IPS-NIHi11 (cell line): ENCODE data around the gene GRIN2A.

Experiments
- DNase-seq: peaks from one replicate; pipeline ENCODE4 v3.0.0; 2012; ENCODE audit warnings: mixed read lengths, low spot score

GRIN2A gene

GRCh38 chr16:10130538-10130937, 51.7 kb downstream of the GRIN2A start:
- DNase-seq, result no peak

GRCh38 chr16:10128397-10129258, 53.6 kb downstream of the GRIN2A start:
- no peak for DNase-seq

- DNase-seq, result no peak
Measured at GRCh38 chr16:10126686-10127085, 55.5 kb downstream of the GRIN2A start.

GRCh38 chr16:10123141-10123540, 59.1 kb downstream of the GRIN2A start:
- DNase-seq, result no peak

- DNase-seq, result peak; percentile 20
Measured at GRCh38 chr16:10122546-10122945, 59.7 kb downstream of the GRIN2A start.

- DNase-seq, result no peak
Measured at GRCh38 chr16:10121897-10122425, 60.3 kb downstream of the GRIN2A start.

- DNase-seq, result no peak
Measured at GRCh38 chr16:10121491-10121890, 60.7 kb downstream of the GRIN2A start.

- no peak for DNase-seq
Measured at GRCh38 chr16:10120953-10121352, 61.3 kb downstream of the GRIN2A start.

GRCh38 chr16:10114409-10114808, 67.8 kb downstream of the GRIN2A start:
- DNase-seq, result no peak

- no peak for DNase-seq
Measured at GRCh38 chr16:10113248-10113647, 69.0 kb downstream of the GRIN2A start.

- no peak for DNase-seq
Measured at GRCh38 chr16:10112021-10112420, 70.2 kb downstream of the GRIN2A start.

- no peak for DNase-seq
Measured at GRCh38 chr16:10111156-10111761, 71.0 kb downstream of the GRIN2A start.

GRCh38 chr16:10110552-10110951, 71.7 kb downstream of the GRIN2A start:
- DNase-seq, result no peak

GRCh38 chr16:10107081-10107480, 75.1 kb downstream of the GRIN2A start:
- DNase-seq, result no peak

- DNase-seq, result no peak
Measured at GRCh38 chr16:10103700-10104099, 78.5 kb downstream of the GRIN2A start.

- no peak for DNase-seq
Measured at GRCh38 chr16:10103118-10103517, 79.1 kb downstream of the GRIN2A start.

GRCh38 chr16:10100829-10101228, 81.4 kb downstream of the GRIN2A start:
- no peak for DNase-seq

GRCh38 chr16:10098991-10099390, 83.2 kb downstream of the GRIN2A start:
- DNase-seq, result no peak

- no peak for DNase-seq
Measured at GRCh38 chr16:10097271-10097670, 85.0 kb downstream of the GRIN2A start.

GRCh38 chr16:10093576-10093975, 88.7 kb downstream of the GRIN2A start:
- DNase-seq, result no peak

GRCh38 chr16:10090816-10091215, 91.4 kb downstream of the GRIN2A start:
- no peak for DNase-seq

- DNase-seq, result no peak
Measured at GRCh38 chr16:10088380-10088793, 93.8 kb downstream of the GRIN2A start.

- DNase-seq, result no peak
Measured at GRCh38 chr16:10087151-10087550, 95.1 kb downstream of the GRIN2A start.
